Ovary (tissue), 9 donors: ENCODE data around the gene CDH23. TPM values are rescaled to one million over a fixed set of nuclear protein-coding genes. Genes with fewer than 3 reads are reported as not detected.
A peak's percentile ranks its signal among the peaks of the same experiment; 100 is the strongest.

Experiments used
- DNase-seq, 5 donors: peaks; one replicate each; pipeline ENCODE4 v3.0.0-alpha.2; 2019 to 2020
- H3K27ac ChIP-seq, 2 donors: fragments of 200-600 bp; one replicate each; pipeline versions ENCODE4 v1.5.1 to v1.8.0; 2019 to 2022
- H3K27me3 ChIP-seq: fragments of 200-600 bp; one replicate; pipeline ENCODE4 v1.8.0; 2022
- H3K36me3 ChIP-seq: fragments of 200-600 bp; sonication (generic); one replicate; pipeline ENCODE4 v1.5.1; 2019
- H3K4me1 ChIP-seq: one replicate; pipeline ENCODE4 v1.8.1; 2013; ENCODE audit warnings: mild to moderate bottlenecking, moderate library complexity; ENCODE audit not compliant: insufficient read depth
- H3K4me3 ChIP-seq: fragments of 200-600 bp; sonication (generic); one replicate; pipeline ENCODE4 v1.5.1; 2017
- H3K9me3 ChIP-seq, 2 donors: fragments of 200-600 bp in 1 of 2; sonication (generic) in 1 of 2; one replicate each; pipeline versions ENCODE4 v1.5.1 to v1.8.1; 2013 to 2019; ENCODE audit warnings: mild to moderate bottlenecking in 1 of 2, moderate library complexity in 1 of 2
- EP300 ChIP-seq: sonication (generic); formaldehyde crosslinking; IDR thresholded peaks from one replicate; pipeline ENCODE4 v1.6.1; 2017; ENCODE audit warnings: antibody characterized with exemption
- POLR2A ChIP-seq: fragments of 450-650 bp; IDR thresholded peaks from one replicate; pipeline ENCODE4 v1.6.1; 2017; ENCODE audit warnings: antibody characterized with exemption, mild to moderate bottlenecking, moderate library complexity
- WGBS, 3 donors: extraction: QIAGEN DNeasy Blood & Tissue Kit in 1 of 3; methylation state at CpG; one replicate each; pipeline versions ENCODE4 v1.1.5 to v1.1.7; 2013 to 2017; 5-methylcytosine and 5-hydroxymethylcytosine counted together
- intact Hi-C, 4 donors: fragments of 100-400 bp; cut with DNase I; formaldehyde crosslinking; loops; one replicate each; pipeline versions ENCODE4 v1.11.0 to v1.15.1; 2022 to 2023
- polyA plus RNA-seq, 2 donors: library from polyadenylated mRNA; stranded (reverse); fragments of 200-250 nt in 1 of 2; fragments of 350-450 nt in 1 of 2; fragmentation: Illumina TruSeq in 1 of 2; extraction: RNeasy Lipid Tissue Mini Kit (QIAGEN cat#74804) in 1 of 2; gene quantifications; one replicate each; pipeline ENCODE4 v1.2.3, GENCODE V29; 2013 to 2014
- total RNA-seq, 7 donors: library from RNA; depleted of rRNA in 2 of 7; stranded (reverse); fragments of >200 nt in 2 of 7; fragmentation: NEBNext Ultra II Directional in 3 of 7; extraction: Animal tissue kit (Norgen Biotek cat#: 25700) in 3 of 7; gene quantifications; one replicate each; pipeline versions ENCODE4 v1.1.0 to v1.2.4, GENCODE V29; 2016 to 2023
- TF ChIP-seq, protein P1 (sequence below), 3 donors: fragments of 450-650 bp in 2 of 3; fragments of 200-600 bp in 1 of 3; IDR thresholded peaks; one replicate each; pipeline versions ENCODE4 v1.5.1 to v1.8.0; 2016 to 2022; ENCODE audit warnings: antibody characterized with exemption in 3 of 3, mild to moderate bottlenecking in 1 of 3
- donor health status: DM: no; HTN: no; CAD: no; lungs with moderate emphysema.
- donor health status: DM: no; HTN: no; CAD: no.
- donor health status: Bipolar disorder and iron deficiency.
- donor health status: DM: yes; HTN: yes; CAD: no.
- donor health status: DM: no; HTN: no; CAD: no.
- donor health status: DM: yes; HTN: yes; CAD: no.

Gene CDH23
- total and polyA plus RNA-seq, 9 donors, result 7.5 to 108 (median 39.1) TPM

DNA sequence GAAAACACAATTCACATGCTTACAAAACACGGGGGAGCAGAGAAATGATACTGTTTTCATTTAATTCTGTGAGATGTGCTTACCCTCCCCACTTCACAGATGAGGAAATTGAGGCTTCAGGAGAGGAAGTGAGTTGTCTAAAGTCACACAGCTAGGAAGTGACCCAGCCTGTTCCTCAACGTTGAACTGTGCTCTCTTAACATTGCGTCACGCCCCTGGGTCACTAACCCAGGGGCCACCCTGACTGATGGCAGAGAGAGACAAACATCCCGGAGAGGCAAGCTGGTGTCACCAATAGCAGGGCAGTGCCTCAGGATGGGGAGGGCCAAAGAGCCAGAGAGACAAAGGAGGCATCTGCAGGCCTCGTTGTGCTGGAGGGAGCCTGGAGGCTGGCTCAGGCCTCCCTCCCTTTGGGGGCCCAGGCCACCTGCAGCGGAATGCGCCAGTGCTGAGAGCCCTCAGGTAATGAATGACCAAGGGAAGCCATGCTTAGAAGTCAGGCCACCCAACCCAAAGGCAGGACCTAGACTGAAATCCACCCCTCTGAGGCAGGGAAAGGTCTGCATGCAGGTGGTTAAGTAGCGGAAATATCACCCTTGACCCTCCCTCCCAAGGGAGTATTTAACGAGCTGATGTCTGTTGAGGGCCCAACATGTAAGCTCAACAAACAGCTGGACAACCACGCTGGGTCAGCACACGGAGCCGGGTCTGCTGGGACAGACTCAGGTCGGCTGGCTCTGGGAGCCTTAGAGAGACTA lies 241.5 kb downstream of the CDH23 start:
- intact Hi-C loops, result no loop called here
- Histone ChIP-seq H3K27me3 (no peaks in the 10 kb centered on the region), H3K4me1 (peaks cover 4% of the 10 kb centered on the region), H3K4me3 (no peak overlapping the region), H3K9me3 (no peaks in the 10 kb centered on the region), H3K36me3 (no peaks in the 10 kb centered on the region), H3K27ac (no peak overlapping the region)
- WGBS, 3 donors, result 59 to 60% (median 59%) methylated on average over 13 to 14 of the region's 14 CpGs
- no peak for DNase-seq
- no peak for TF ChIP-seq EP300
- no peak for TF ChIP-seq POLR2A
- TF ChIP-seq, protein P1, sequence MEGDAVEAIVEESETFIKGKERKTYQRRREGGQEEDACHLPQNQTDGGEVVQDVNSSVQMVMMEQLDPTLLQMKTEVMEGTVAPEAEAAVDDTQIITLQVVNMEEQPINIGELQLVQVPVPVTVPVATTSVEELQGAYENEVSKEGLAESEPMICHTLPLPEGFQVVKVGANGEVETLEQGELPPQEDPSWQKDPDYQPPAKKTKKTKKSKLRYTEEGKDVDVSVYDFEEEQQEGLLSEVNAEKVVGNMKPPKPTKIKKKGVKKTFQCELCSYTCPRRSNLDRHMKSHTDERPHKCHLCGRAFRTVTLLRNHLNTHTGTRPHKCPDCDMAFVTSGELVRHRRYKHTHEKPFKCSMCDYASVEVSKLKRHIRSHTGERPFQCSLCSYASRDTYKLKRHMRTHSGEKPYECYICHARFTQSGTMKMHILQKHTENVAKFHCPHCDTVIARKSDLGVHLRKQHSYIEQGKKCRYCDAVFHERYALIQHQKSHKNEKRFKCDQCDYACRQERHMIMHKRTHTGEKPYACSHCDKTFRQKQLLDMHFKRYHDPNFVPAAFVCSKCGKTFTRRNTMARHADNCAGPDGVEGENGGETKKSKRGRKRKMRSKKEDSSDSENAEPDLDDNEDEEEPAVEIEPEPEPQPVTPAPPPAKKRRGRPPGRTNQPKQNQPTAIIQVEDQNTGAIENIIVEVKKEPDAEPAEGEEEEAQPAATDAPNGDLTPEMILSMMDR (IDR thresholded peaks at IDR 0.05), result no peak

GRCh38 chr10:71638822-71639719 lies 242.4 kb downstream of the CDH23 start:
- H3K27me3 ChIP-seq, result no peaks in the 10 kb centered on the region
- H3K9me3 ChIP-seq, result no peaks in the 10 kb centered on the region
- H3K4me3 ChIP-seq, result no peak overlapping the region
- H3K36me3 ChIP-seq, result no peaks in the 10 kb centered on the region
- no peak overlapping the region for H3K27ac ChIP-seq
- peaks cover 4% of the 10 kb centered on the region for H3K4me1 ChIP-seq
- TF ChIP-seq EP300 (no peak), POLR2A (no peak)
- TF ChIP-seq, protein P1 (IDR thresholded peaks at IDR 0.05), result no peak
- peak in 3 of 5 donors; percentile 46 to 54 (median 49) for DNase-seq
- whole genome bisulfite sequencing, 3 donors, result 50 to 61% (median 55%) methylated on average over 24 of the region's 24 CpGs
- intact Hi-C loops, result no loop called here

GRCh38 chr10:71640607-71641006 lies 243.9 kb downstream of the CDH23 start:
- H3K9me3 ChIP-seq, result no peaks in the 10 kb centered on the region
- TF ChIP-seq, protein P1 (IDR thresholded peaks at IDR 0.05), result no peak
- TF ChIP-seq EP300, result no peak
- no peak for TF ChIP-seq POLR2A
- H3K4me1 ChIP-seq, result peaks cover 4% of the 10 kb centered on the region
- H3K36me3 ChIP-seq, result no peaks in the 10 kb centered on the region
- intact Hi-C loops, result no loop called here
- no peaks in the 10 kb centered on the region for H3K27me3 ChIP-seq
- DNase-seq, result no peak
- H3K4me3 ChIP-seq, result no peak overlapping the region
- 82 to 93% (median 86%) methylated on average over 9 of the region's 9 CpGs for WGBS, 3 donors
- H3K27ac ChIP-seq, result no peak overlapping the region

GRCh38 chr10:71641449-71641848 lies 244.7 kb downstream of the CDH23 start:
- H3K27ac ChIP-seq, result no peak overlapping the region
- no peaks in the 10 kb centered on the region for H3K36me3 ChIP-seq
- no peaks in the 10 kb centered on the region for H3K27me3 ChIP-seq
- intact Hi-C loops, result no loop called here
- no peak for TF ChIP-seq POLR2A
- no peak for TF ChIP-seq EP300
- TF ChIP-seq, protein P1 (IDR thresholded peaks at IDR 0.05), result no peak
- no peaks in the 10 kb centered on the region for H3K9me3 ChIP-seq
- no peak overlapping the region for H3K4me3 ChIP-seq
- DNase-seq, result no peak
- H3K4me1 ChIP-seq, result peaks cover 4% of the 10 kb centered on the region
- 93 to 96% (median 94%) methylated on average over 7 of the region's 7 CpGs for WGBS, 3 donors
